ENCODE measurements around the gene SH3PXD2A.

DNA sequence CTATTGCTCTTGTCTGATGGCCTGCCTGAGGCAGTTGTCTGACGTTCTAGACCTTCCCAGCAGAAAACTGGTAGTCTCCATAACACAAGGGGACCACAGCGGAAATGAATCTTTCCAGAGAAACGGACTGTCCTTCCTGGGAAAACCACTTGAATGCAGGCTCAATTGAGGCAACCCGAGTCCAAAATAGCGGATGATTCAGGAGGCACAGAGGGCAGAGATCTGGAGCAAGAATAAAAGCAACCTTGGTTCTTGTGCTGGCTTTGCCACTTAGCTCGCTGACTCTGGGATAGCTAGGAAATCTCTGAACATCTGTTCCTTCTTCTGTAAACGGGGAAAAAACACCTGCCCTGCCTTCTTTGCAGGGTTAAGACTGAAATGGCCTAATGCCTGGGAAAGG, 183.0 kb downstream of the SH3PXD2A start:
- TF ChIP-seq POLR2A (IDR thresholded peaks at IDR 0.05), result no peak
- TF ChIP-seq, protein P1, sequence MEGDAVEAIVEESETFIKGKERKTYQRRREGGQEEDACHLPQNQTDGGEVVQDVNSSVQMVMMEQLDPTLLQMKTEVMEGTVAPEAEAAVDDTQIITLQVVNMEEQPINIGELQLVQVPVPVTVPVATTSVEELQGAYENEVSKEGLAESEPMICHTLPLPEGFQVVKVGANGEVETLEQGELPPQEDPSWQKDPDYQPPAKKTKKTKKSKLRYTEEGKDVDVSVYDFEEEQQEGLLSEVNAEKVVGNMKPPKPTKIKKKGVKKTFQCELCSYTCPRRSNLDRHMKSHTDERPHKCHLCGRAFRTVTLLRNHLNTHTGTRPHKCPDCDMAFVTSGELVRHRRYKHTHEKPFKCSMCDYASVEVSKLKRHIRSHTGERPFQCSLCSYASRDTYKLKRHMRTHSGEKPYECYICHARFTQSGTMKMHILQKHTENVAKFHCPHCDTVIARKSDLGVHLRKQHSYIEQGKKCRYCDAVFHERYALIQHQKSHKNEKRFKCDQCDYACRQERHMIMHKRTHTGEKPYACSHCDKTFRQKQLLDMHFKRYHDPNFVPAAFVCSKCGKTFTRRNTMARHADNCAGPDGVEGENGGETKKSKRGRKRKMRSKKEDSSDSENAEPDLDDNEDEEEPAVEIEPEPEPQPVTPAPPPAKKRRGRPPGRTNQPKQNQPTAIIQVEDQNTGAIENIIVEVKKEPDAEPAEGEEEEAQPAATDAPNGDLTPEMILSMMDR (IDR thresholded peaks at IDR 0.05), result no peak
